GM21723 (cell line): ENCODE results near the gene CROCC2.

Experiments
- ATAC-seq: cut with Tn5 transposase; IDR thresholded peaks from one replicate; pipeline ENCODE4 v1.9.1; 2021; ENCODE audit warnings: mild to moderate bottlenecking, moderate library complexity; ENCODE audit not compliant: unreplicated experiment

CROCC2 gene

DNA sequence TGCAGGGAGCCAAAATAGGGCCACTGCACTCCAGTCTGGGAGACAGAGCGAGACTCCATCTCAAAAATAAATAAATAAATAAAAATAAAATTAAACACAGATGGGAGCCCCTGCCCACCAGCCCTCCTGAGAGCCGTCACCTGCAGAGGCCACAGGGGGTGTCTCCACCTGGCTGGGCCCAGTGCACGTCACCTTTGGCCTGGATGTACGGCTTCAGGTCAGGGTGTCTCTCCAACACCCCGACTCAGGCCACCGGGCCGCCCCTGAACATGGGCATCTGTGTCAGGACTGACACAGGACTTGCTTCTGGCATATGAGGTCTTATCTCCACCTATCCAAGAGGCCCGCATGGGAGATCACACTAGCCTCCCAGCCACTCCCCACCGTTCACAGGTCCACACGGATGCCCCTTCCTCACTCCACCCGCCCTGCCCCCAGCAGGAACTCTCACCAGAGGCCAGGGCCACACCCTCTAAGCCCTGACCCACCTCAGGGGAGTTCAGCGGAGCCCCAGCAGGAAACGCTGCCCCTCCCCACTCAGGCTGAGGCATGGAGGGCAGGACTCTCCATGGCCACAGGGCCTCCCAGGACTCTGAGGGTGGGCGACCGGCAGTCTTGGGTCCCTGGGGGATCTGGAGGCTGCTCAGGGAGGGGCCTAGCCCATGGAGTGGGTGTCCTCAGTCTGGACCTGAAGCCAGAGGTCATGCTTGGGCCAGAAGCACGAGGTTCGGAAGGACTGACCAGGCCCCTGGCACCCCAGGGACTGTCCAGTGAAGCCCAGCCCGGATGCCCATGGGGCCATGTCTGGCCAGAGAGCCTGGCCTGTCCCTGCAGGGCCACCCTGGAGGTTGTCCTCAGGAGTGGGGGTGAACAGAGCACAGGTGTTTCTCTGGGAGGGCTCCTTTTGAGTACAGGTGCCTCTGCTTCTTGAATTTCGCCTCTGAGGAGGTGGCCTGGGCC lies 1.6 kb upstream of the CROCC2 start:
- no peak for ATAC-seq

DNA sequence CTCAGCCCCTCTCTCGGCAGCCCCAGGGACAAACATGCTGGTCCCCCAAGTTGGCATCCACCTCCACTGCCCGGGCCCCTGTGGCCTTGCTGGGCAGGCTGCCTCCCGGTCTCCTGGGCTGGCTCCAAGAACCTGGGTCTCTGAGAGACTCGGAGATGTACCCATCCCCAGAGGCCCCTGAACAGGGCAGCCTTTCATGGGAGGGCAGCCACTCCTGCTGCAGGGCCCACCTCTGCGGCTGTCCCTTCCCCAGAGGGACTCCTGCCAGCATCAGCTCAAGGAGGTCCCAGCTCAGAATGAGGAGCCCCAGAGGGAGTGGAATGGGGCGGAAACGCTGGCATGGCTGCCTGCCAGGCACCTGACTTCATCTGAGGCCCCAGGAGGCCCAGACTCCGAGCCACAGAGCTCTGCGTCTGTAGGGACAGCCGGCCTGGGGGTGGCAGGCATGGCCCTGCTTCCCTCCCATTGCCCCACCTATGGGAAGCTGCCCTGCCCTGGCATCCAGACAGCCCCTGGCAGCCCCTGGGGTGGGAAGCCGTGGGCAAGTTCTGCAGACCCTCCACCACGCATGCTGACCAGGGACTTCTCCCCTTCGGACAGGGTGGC lies 857 bp upstream of the CROCC2 start:
- no peak for ATAC-seq

DNA sequence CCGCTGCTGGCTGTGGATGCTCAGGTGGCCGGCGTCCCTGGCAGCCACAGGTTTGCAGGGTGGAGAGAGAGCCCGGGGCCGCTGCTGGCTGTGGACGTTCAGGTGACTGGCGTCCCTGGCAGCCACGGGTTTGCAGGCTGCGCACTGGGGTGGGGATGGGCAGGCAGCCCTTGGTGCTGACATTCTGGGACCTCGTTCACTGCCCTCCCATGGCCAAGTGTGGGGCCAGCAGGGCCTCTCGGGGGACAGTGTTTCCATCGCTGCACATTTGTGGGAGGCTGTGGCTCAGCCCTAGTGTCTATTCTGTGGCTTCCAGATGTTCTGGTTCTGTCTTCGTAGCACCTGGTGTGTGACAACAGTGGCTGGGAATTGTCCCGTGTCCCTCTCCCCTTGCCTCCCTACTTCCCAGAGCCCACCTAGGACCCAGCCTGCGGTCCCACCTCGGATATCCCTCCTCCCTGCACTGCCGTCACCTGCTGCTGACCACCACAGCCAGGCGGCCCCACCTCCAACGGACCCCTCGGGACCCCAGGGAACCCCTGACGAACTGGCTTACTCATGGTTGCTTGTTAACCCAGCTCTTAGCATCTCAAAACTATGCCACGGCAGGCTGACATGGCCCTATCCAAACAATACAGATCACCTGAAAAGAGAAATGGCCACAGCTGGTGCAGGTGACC lies 915 bp downstream of the CROCC2 start:
- ATAC-seq: no peak

DNA sequence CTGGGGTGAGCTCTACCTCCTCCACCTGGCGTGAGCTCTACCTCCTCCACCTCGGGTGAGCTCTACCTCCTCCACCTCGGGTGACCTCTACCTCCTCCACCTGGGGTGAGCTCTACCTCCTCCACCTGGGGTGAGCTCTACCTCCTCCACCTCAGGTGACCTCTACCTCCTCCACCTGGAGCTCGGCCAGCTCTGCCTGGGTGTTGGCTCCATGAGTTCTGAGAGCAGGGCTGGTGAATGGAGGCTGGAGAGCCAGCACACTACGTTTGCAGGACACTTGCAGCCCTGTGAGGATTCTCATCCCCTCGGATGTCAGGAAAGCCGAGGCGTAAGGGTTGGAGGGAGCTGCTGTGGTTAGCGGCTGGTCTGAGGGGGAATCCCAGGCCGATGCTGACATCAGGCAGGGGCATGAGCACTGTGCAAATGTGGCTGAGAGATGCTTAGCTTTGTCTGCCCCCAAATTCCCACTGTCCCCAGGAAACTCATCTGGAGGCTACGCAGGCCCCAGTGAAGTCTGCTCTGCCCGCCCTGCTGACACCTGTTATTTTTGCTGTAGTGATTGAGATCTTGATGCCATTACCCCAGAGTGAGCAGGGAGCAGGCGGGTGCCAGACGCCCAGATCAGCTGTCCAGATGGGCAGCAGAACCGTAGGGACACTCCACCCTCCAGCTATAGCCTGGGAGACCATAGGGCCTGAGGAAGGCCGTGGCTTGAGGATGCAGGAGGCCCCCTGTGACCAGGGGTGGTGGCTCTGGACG lies 3.3 kb downstream of the CROCC2 start:
- no peak for ATAC-seq

DNA sequence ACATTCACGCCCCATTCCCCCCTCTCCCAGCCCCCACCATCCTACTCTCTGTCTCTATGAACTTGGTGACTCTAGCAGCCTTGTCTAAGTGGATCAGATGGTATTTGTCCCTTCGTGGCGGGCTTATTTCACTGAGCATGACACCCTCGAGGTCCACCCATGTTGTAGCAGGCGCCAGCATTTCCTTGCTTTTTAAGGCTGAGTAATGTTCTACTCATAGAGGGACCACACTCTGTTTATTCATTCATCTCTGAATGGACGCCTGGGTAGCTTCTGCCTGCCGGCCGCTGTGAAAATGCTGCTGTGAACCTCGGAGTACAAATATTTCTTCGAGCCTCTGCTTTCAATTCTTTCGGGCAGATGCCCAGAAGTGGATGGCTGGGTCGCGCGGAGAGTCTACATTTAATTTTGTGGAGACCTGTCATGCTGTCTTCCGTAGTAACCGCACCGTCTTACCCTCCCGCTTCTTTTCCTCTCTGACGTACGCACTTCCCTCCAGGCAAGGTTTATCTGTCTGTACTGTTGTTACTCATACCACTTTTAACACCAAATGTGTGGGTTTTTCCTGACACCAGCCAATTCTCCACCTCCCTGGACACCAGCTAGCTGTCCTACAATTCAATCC lies 5.6 kb downstream of the CROCC2 start:
- ATAC-seq: no peak

DNA sequence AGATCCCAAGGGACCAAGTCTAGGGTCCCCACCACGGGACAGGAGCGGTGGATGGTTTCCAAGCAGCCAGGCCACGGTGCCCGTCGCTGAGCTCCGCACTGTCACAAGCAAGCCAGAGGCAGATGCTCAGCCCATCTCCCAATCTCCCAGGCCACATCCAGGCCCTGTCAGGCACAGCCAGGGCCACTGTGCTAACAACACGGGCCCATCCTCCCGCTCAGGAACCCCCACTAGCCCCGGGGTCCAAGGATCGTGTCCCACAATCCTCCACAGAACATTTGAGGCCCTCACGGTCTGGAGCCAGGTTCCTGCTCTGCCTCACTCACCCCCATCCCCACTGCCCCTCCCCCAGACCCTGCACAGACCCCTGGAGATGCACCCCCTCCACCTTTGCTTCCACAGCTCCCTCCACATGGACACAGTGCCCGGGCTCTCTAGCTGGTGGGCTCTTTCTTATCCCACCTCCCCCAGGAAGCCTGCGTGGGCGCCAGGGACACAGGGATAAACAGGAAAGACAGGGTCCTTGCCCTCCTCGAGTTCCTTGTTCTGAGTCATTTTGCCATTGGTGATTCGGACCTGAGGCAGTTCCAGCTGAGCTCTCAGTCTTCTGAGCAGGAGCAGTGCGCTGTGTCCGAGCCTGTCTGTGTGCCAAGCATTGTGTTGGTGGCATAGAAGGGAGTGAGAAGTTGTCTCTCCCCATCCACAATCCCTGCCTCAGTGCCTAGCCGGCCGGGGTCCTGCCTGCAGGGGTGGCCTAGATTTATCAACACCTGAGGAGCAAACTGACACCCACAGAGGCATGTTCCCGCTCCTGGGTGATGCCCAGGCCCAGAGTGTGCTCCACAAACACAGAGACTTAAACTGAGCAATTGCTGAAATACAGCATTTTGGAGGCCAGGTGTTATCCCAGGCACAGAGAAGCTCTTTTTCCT lies 7.0 kb downstream of the CROCC2 start:
- ATAC-seq: no peak

DNA sequence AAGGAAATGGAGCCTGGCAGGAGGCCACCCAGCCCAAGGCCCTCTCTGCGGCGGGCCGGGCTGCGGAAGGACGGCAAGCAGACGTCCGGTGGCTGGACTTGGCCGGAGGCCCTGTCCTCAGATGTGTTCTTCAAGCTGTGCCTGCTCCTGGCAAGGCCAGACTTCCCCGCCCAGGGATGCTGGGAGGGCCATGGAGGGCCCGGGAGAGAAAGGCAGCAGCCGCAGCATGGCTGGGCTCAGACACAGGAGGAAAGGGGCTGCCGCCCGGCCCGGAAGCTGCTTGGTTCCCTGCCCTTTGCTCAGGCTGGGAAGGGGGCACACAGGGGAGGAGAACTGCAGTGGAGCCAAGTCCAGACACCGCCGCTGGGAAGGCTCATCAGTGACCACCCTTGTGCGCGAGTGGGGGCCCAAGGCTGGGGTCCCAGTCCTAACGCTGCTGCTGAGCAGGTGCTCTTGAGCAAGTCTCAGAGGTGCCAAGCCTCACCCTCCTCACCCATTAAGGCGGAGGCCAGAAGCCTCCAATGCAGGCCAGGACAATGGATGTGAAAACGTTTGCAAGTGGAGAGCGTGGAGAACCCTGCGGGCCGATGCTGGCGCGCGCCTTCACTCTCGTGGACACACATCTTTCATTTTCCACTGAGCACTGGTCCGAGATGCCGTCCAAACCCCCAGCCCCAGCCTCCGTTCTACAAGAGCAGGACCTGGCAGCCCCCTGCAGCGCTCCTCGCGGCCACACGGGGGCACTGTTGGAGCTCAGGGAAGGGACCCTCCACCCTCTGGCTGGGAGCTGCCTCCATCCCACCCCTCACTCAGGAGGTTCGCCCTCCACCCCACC lies 7.9 kb downstream of the CROCC2 start:
- ATAC-seq: no peak

DNA sequence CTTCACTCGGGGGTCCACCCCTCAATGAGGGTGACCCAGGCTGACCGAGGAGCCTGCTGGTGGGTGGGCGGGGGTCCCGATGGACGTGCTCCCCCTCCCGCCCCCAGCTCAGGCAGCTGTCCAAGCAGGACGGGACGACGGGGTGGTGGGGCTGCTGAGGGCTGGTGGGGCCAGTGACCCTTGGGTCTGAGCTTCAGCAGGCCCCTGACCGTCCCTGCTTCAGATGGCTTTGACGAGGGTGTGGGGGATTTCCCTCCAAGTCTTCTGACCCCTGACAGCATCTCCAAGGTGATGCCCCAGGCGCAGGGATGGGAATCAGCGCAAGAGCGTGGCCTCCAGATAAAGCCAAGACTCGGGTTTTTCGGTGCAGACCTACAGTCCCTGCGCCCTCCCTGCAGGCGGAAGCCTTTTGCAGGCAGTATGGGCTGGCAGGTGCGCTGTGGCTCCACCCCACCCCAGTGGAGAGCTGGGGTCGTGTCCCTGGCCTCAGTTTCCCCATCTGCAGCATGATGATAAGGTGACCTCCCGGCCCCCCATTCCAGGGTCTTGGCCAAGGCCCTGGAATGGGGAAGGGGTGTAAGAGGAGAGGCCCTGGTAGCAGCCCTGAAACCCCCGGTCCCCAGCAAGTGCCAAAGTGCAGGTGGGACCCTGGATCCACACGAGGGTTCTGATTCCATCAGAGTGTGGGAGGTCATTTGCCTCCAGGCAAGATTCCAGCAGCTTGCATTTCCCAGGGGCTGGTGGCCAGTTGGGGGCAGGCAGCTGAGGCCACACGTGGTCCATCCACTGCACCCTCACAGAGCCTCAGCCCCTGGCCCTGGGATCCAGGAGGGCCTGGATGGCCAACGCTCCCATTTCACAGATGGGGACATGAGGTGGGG lies 8.7 kb downstream of the CROCC2 start:
- no peak for ATAC-seq

DNA sequence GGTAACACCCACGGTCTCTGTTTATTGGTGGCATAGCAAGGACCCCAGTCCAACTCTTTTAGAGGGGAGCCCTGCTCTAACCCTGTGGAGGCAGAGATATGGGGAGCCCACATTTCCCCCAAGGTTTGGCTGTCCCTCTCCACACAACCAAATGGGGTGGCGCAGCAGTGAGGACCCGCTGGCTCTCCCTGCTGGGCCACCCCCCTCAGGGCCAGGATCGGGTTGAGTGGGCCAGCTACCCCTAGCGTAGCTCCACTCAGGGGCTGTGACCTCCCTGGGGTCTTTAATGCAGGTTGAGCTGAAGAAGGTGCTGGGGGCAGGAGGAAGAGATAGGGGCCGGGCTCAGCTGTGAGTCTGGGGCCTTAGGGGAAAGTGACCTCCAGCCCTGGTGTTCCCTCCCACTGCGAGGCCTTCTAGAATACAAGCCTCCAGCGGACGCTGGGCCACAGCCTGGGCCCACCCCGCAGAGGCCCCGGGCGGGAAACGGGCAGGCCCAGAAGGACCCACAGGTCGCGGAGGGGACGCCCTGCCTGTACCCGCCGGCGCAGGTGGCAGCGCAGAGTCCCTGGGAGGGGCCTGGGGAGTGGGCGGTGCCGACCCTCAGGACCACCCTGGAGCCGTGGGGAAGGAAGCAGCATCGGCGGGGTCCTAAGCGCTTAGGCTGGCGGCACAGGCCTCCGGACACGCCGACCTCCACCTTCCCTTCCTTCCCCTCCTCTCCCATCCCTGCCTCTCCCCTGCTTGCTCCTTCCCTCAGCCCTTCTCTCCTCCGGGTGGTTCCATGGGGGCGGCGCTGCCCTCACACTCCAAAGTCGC lies 9.6 kb downstream of the CROCC2 start:
- ATAC-seq: no peak

DNA sequence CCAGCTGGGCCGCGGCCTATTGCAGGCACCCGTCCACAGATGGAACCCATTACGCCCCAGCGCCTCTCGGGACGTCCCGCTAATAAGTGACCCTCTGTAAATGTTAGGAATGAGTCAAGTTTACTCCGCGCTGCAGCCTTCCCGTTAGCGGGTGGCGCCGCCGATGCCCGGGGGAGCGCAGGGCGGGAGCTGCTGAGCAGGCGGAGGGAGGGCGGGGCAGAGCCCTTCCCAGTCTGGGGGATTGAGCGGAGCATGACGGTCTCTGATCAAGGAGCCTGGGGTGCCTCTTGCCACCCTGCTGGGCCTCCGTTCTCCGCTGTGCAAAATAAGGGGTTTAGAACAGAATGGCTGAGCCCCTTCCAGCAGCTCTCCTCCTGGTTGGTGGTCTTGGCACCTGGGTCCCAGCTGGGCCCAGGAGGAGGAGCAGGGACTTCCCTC lies 10.5 kb downstream of the CROCC2 start:
- ATAC-seq: no peak

DNA sequence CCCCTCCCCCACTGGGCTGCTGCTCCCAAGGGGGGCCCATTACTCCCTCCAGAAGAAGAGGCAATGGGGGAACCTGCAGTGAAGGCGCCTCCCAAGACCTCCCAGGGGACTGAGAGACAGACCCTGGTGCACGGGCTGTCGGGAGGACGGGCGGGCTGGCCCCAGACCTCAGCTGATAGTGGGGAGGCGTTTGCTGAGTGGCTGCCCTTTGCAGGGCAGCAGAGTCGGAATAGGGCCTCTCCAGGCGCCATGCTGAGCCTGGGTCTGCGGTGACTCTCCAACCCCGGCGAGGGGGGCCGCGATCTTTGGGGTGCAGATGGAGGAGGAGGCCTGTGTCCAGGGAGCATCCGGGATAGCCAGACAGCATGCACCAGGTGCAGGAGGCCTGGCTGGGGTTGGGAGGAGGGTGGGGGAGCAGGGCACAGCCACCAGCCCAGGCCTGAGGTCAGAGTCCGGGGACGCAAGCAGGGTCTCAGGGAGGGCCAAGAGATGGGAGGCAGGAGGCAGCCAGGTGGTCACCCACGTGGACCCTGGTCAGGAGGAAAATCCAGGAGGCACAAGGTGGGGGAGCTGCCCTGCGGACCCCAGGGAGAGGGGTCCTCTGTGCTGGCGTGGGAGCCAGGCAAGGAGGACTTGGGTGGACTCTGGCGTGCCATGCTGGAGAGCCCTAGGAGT lies 11.0 kb downstream of the CROCC2 start:
- no peak for ATAC-seq

DNA sequence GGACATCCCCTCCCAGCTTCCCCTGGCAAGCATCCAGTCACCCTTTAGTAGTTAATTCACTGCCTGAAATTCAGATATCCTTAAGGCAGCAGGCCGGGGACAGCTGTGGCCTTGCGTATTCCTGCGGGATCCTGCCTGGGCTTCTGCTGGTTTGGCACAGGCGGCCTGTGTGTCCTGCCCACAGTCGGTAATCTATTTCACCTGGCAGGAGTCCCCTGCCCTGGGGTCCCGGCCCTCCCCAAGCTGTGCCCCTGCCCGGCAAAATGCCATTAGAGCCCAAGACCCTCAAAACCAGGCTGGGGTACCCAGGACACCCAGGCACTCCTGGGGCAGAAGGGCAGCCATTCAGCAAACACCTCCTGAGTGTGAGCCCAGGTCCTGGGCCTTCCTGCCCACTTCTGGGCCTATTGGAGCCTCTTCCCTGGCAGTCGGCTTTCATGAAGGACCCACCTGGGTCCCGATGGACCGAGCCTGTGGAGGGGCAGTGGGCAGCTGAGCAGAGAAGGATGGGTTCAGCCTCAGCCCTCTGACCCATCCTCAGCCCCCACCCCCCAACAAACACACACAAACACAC lies 11.6 kb downstream of the CROCC2 start:
- no peak for ATAC-seq

DNA sequence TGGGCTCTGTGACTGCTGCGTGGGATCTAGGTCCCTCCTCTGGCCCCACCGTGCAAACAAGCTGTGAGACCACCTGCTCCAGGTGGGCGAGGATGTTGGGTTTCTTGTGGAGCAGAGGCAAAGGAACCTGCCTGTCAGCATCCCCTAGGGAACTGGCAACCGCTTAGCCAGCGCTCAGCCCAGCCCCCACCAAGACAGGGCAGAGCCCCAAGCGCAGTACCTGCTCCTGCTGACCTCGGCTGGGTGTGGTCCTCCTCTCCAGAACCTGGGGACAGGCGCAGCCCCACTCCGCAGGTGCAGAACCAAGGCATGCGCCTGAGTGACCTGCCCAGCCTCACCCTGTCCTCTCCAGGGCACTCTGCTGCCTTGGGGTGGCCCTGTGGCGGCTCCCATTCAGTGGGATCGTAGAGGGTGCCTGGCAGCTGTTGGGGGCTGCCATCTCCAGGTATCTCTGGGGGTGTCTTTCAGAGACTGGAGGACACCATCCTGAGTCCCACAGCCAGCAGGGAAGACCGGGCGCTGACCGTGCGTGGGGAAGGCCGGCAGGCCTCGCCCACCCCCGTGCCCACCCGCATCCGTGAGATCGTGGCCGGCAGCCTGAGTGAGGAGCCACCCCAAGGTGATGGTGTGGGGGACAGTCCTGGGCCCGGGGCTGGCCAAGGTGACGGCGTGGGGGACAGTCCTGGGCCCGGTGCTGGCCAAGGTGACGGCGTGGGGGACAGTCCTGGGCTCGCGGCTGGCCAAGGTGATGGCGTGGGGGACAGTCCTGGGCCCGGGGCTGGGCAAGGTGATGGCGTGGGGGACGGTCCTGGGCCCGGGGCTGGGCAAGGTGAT lies 12.3 kb downstream of the CROCC2 start:
- no peak for ATAC-seq

DNA sequence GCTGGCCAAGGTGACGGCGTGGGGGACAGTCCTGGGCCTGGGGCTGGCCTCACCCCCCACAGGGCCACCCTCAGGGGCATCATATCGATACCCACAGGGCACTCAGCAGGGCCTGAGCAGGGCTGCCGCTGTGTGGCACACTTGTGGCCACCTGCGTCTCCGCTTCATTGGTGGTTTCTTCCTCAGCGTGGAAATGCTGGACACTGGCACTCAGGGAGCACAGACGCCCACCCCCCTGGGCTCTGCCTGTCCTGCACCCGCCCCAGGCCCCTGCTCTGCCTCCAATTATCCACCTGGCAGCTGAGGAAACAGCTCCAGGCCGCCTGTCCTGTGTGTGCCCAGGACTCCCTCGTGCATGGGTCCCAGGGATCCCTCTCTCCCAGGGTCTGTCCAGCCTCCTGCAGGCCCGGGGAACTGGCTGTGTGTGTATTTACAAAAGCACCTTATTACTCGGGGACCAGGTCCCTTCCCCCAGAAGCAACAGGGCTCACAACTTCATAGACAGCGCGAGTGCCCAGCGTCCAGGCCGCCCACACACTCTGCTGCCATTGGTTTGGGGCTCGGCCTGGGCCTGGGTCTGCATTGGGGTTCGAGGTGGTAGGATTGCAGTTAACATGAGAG lies 13.1 kb downstream of the CROCC2 start:
- ATAC-seq: no peak
